GM12875 (cell line): Measurements from ENCODE around the gene ADGRG7.

Source experiments
- H3K4me3 ChIP-seq: one replicate; pipeline ENCODE4 v1.5.1; 2011; ENCODE audit warnings: low read depth, low read length, control low read depth
- CTCF ChIP-seq: IDR thresholded peaks from 2 replicates; pipeline ENCODE4 v1.5.1; 2011; ENCODE audit warnings: low read depth, mild to moderate bottlenecking, control low read depth, inconsistent platforms, low read length, moderate library complexity, borderline replicate concordance; ENCODE audit not compliant: insufficient read depth

Gene ADGRG7

GRCh38 chr3:100630664-100631063, 21.3 kb downstream of the ADGRG7 start:
- no peak overlapping the region for H3K4me3 ChIP-seq
- no peak for TF ChIP-seq CTCF

- no peak for TF ChIP-seq CTCF
Observed at GRCh38 chr3:100631236-100631635, 21.8 kb downstream of the ADGRG7 start.

GRCh38 chr3:100634493-100635272, 25.3 kb downstream of the ADGRG7 start:
- no peak for TF ChIP-seq CTCF
- no peak overlapping the region for H3K4me3 ChIP-seq

More at GRCh38 chr3:100631236-100631635, 21.8 kb downstream of the ADGRG7 start:
- no peak overlapping the region for H3K4me3 ChIP-seq

- TF ChIP-seq CTCF = no peak
- H3K4me3 ChIP-seq = no peak overlapping the region
Observed at GRCh38 chr3:100635273-100635701, 25.9 kb downstream of the ADGRG7 start.

GRCh38 chr3:100637197-100637631, 27.8 kb downstream of the ADGRG7 start:
- H3K4me3 ChIP-seq = no peak overlapping the region
- TF ChIP-seq CTCF = no peak

- TF ChIP-seq CTCF = no peak
- H3K4me3 ChIP-seq = no peak overlapping the region
Observed at GRCh38 chr3:100640633-100641032, 31.2 kb downstream of the ADGRG7 start.

- no peak for TF ChIP-seq CTCF
- no peak overlapping the region for H3K4me3 ChIP-seq
Observed at GRCh38 chr3:100641471-100642032, 32.2 kb downstream of the ADGRG7 start.
